Epidermal melanocyte (primary cell): ENCODE data around the gene RFNG.

Experiments
- DNase-seq: peaks from one replicate; pipeline ENCODE4 v3.0.0; 2011; ENCODE audit warnings: low spot score; ENCODE audit not compliant: insufficient read length

Gene RFNG

GRCh38 chr17:82001571-82002056 is 50.0 kb downstream of the RFNG start:
- no peak for DNase-seq

- DNase-seq, result no peak
These were observed 50.6 kb downstream of the RFNG start for GRCh38 chr17:82000803-82001570.

GRCh38 chr17:81999976-82000802 is 51.4 kb downstream of the RFNG start:
- no peak for DNase-seq

- DNase-seq, result no peak
These were observed 52.0 kb downstream of the RFNG start for GRCh38 chr17:81999587-81999975.

GRCh38 chr17:81998691-81999438 is 52.7 kb downstream of the RFNG start:
- DNase-seq, result no peak

GRCh38 chr17:81998212-81998611 is 53.4 kb downstream of the RFNG start:
- DNase-seq, result no peak
